GM18873 (cell line): ENCODE data around the gene CLSTN1.

Experiments
- ATAC-seq: cut with Tn5 transposase; IDR thresholded peaks from one replicate; pipeline ENCODE4 v1.9.1; 2021; ENCODE audit warnings: mild to moderate bottlenecking, moderate library complexity, moderate number of reproducible peaks; ENCODE audit not compliant: unreplicated experiment, low FRiP score

Gene CLSTN1

DNA sequence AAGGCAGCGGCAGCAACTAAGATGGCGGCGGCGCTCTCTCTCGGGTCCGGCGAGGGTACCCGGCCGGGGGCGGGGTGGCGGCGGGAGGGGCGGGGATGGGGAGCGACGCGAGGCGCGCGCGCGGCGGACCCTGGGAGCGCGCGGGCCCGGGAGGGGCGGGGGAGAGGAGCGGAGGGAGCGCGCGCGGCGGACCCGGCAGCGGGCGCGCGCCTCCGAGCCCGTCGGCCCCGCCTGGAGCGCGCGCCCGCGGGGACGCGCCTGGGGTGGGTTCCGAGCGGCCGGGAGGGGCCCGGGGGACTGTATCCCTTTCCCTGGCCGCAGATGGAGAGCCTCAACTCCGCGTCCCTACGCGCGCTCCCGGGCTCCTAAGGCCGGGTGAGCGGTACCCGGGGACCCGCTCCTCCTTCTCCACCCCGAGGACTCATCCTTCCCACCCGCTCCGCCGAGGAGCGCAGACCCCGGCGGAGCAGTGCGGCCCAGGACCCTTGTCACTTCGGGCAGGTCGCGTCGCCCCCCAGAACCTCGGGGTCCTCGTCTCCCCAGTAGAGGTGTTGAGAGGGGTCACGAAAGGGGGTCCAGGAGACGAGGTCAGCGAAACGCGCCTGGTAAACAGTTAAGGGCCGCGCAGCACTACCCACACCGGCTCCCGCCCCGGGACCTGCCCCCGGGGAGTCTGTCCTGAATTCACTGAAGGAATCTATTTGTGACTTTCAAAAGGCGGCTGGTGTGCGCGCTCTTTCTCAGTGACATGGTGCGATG lies at the start of gene CLSTN1:
TSS of gene CLSTN1 (minus strand) at position 23 of the 759 bp plus-strand sequence. CDS start 232 bp downstream, outside the sequence.
- no peak for ATAC-seq

DNA sequence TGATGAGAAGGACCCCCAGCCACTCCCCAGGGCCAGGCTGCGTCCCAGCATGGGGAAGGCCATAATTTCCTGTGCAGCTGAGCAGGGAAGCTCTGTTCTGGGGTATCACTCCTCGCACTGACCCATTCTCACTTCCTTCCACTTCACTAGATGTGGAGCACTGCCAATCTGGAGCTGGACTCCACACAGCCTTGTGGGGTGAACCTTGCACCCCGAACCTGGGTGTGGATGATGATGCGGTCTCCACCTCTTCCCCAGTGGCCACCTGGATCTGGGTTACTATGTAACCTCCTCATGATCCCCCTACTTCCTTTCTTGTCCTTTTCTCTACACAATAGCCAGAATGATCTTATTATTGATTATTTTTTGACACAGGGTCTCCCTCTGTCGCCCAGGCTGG lies 49.6 kb upstream of the CLSTN1 start:
- ATAC-seq, result no peak

DNA sequence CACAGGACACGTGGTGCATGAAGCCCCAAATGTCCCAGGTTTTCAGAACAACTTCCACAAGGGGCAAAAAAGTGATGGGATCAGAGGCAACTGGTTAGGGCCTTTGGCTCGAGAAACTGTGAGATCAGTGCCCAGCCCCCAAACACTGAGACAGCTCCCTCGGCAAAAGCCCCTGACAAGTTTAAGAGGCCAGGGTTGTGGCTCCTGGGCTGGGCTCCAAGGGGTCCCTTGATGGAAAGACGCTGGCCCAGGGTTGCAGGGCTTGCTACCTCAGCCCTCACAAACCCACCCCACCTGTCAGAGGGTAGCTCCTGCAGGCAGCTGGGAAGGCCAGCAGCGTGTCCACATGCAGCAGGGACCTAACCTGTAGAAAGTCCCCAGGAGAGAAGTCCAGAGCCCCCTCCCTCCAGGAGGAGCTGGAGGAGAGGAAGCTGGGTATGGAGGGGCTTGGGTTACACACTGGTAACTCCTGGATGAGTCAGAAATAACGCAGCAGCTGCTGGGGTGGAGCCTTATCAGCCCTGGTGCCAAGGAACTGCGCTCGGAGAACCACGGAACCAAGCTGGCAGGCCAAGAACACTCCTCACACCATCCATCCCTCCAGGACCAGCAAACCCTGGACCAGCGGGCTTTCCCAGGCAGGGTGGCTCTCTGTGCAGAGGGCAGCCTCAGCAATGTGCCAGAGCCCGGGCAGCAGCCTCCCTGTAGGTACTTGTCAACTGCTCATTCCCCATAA lies 48.8 kb upstream of the CLSTN1 start:
- ATAC-seq, result no peak

DNA sequence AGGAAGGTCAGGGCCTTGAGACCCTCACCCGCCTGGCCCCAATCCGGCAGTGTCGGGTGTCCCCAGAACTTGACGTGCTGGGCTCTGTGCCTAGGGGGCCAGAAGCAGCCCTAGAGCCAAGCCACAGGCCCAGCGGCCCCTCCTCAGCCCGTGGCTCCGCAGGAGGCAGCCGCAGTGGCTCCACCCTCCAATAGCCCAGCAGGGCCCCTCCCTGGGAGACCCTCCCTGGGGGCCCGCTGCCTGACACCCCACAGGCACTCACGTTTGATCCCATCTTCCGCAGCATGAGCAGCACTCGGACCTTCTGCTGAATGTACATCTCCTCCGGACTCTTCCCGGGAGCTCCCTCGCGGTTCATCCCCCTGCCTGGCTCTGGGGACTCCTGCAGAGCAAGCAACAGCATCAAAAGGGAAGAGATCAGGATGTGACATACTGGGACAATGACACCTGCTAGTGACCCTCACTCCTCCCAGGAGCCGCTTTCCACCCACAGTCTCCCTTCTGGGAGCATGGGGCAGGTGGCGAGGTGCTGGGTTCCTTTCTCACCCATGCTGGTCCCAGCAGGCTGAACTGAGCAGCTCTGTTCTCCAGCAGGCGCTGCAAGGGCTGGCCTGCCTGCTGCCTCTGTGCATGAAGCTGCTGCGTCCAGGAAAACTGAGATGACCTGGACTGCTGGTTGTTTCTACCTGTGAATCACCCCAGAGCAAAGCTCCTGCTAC lies 48.1 kb upstream of the CLSTN1 start:
- no peak for ATAC-seq

DNA sequence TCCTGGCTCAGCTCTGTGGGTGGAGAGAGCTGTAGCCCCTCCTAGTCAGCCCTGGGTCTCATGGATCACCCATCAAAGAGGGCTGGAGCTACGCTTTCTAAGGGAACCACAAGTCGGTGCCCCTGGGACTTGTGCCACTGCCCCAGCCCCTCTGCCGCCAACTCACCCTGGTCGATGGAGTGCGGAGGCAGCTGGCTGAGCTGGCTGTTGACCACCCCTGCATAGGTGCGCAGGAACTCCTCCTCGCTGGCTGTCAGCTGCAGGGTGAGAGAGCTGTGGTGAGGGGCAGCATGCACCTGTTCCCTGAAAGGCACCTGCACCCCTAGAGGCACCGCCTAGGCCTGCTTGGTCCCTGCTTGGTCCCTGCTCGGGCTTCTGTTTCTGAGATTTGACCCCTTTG lies 47.3 kb upstream of the CLSTN1 start:
- no peak for ATAC-seq

DNA sequence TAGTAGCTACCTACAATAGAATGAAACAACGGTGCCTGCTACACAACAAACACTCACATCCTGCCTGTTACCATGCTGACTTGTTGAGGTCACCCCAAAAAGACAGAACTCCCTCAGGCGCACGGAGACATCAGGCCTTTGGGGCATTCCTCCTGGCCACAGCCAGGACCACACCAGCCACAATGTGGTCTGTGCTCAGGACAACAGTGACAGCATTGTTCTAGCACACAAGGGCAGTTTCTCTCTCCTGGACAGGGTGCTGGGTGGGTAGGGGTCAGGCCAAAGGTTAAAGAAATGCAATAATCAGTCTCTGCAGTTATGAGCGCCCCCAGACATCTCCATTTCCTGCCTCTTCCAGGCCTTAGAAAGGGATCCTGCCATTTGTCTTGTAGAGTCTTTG lies 46.8 kb upstream of the CLSTN1 start:
- ATAC-seq, result no peak

DNA sequence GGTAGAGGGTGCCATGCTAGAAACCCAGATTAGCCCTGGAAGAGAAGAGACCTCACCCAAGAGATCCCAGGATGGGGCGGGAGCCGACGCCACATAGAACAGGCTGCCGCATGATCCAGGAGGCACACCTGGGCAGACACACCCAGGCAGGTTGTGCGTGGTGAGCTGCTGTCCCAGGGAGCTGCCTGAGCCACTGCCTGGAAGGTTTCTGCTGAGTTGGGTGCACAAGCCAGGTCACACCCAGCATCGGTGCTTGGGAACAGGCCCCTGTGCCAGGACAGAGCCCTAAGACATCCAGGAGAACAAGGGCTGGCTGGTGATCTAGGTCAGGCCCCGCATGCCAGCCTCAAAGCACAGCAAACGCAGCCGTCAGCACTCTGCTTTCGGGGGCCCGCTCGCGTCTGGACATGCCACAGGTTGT lies 46.1 kb upstream of the CLSTN1 start:
- ATAC-seq, result no peak

DNA sequence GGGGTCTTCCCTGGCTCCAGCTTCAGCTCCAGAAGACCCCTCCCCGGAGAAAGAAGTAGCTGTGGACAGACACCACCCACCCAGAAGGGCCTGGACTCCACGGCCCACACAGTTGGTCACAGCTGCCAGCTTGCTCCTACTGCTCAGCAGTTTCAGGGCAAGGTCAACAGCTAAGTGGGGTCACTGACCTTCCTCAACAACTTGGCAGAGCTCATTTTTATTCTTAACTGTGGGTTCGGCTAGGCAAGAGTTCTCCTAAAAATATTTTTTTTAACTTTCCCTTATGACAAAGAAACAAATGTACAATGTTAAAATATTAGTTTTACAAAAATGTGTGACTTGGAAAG lies 44.5 kb upstream of the CLSTN1 start:
- ATAC-seq, result no peak

DNA sequence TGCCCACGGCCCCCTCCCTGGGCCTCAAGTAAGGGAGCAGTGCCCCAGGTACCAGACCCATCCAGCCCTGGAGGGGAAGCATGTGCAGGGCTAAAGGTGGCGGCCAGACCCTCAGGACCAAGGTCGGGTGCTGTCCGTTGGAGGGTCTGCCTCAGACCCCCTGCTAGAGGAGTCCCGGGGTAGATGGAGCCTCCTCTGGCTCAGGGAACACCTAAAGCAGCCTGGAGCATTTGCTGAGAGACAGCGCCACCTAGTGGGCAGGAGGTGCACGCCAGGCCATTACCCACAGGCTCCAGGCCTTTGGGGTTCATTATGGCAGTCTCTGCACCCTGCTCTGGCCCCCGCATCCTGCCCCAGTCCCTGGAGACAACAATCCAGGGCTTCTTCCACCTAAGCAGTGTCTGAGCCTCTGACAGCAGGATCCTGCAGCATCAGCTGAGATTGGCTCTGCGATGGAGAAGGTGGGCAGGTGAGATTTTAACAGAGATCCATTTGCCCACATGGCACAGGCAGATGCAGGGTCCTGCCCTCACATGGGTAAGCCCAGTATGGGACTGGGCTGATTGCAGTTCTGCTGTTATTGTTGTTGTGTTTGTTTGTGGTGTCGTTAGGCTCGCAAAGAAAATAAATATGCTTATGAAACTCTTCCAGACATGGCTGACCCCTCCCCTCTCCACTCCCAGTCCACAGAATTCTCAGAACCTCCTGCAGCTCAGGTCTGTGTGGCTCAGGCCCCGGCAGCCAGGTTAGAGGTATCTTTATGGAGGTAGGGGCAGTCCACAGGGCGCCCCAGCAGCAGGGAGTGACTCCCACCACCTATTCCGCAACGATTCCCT lies 43.9 kb upstream of the CLSTN1 start:
- peak; percentile 52 for ATAC-seq

DNA sequence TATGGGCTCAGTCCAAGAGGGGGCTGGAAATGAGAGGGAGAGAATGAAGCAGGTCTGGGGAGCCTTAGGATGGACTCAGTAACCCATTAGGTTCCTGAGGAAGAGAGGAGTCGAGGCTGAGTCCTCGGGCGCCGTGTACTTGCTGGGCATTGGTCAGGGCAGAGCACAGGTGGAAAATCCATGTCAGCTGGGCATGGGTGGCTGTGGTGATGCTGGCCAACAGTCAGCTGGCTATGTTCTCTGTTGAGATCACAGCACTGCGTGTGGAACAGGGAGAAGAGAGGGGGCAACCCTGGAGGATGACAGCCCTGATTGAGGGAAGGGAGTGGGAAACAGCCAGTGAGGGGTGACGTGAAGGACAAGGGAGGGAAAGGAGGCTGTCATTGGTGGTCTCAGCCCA lies 43.1 kb upstream of the CLSTN1 start:
- no peak for ATAC-seq

DNA sequence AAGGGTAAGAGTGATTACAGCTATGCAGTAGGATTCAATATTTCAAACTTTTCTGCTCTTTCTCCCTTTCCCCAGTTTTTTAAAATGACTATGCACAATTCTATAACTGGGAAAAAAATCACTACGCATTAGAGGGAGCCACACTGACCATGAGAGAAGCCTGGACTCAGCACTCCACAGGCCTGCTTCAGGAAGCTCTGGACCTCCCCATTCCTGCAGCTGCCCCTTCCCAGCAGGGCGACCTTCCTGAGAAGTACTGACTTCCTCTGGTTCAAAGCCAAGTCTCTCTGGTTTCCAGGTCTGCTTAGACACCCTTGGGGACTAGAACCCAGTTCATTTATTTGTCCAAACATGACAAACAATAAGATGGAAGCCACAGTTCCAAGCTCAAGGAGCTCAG lies 42.0 kb upstream of the CLSTN1 start:
- no peak for ATAC-seq

DNA sequence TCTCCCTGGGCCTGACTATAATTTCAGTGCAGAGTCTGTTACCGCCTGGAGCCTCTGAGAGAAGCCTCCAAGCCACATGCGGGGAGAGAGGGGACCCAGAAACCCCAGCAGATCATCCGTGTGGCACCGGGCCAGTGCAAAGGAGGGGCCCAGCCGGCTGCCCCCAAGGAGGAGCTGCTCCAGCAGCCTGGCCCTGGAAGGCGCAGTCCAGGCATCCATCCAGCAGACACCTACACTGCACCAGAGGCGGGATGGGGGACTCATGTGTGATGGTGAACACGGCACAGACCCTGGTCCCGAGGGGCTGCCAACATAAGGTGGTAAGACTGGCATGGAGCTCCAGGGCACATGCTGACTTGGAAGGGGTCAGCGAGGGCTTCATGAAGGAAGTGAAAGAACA lies 39.6 kb upstream of the CLSTN1 start:
- ATAC-seq, result no peak

DNA sequence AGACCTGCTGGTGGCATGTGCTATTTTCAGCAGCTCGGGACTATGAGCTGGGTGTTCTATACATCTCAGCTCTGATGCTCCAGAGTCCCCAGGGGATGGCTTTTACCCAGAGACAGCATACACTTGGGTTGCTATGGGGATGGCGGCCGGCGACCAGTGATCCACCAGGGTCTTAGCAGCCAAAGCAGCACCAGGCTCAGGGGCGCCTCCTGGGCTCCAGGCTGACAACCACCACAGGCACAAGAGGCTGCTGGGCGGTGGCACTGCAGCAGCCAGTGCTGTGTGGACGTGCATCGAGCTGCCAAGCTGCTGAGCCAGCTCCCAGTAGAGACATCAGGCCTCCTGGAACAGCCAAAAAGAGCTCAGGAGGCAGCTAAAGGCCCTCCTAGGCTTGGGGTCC lies 37.6 kb upstream of the CLSTN1 start:
- no peak for ATAC-seq

DNA sequence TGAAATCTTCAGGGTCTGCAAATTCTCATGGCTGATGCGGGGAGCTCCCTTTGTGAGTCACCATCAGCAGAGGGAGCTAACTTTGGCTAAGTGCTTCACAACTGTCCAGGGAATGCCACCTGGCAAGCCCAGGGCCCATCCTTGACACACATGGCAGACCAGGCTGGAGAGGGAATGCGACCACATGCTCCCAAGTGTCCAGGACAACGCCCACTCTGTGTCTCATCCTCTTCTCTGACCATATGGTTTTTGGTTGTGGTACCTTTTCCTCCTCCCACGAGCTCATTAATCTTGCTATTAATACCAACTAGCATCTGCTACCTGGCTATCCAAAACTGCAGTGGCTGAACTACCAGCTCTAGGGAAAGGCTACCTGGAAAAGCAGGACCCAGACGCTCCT lies 37.1 kb upstream of the CLSTN1 start:
- no peak for ATAC-seq

DNA sequence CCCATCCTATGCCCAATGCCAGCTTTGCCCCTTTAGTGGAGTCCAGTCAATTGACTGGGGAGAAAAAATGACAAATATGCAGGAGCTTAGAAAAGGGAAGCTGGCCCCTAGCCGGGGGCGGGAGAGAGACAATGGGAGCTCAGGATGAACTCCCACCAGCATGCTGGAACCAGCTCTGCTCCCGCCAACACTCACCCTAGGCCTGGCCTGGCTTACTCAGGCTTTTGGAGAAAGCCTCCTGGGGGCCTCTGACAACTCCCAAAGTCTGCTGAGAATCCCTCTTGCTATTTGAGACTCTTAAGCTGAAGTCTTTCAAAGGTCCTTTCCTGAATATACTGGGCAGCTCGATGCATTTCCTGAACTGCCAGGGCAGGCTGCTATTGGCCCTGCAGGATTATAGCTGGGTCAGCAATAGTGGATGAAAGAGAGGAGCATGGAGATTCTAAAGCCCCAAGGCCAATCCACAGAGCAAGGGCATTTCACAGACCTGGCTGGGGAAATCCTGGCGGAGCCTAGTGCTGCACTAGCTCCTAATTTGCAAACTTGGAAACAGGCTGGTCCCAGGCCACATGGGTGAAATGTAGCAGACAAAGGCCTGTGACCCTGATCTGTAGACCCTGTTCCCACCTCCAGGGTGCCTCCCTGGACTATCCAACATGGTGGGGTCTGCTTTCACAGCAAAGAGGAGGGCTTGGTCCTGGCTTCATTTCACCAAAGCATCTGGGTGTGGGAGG lies 35.7 kb upstream of the CLSTN1 start:
- no peak for ATAC-seq

DNA sequence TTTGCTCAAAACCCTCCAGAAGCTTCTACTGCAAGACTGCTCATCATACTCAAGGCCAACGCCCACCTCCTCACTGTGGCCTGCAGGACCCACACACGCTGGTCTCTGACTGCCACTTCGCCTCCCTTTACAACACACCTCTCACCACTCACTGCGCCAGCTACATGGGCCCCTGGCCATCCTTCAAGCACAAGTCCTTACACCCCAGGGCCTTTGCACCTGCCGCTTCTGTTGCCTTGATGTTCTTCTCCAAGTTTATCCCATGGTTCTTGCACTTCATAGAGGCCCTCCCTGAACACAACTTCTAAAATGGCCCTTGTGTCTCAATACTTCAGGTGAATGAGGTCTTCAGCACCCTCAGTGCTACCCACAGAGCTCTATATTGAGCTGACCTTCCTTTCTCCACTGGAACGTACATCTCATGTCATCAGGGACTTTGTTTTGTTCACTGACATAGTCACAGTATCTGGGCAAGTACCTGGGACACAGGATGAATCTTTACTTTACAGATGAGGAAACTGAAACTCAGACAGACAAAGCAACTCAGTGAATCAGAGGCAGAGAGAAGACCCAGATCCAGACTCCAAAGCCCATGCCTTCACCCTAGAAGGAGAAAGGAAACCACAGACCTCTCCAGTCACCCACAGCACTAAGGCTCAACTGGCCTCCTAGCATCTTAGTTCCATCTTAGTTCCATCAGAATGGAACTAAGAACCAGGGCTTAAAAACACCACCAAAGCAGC lies 34.7 kb upstream of the CLSTN1 start:
- no peak for ATAC-seq

DNA sequence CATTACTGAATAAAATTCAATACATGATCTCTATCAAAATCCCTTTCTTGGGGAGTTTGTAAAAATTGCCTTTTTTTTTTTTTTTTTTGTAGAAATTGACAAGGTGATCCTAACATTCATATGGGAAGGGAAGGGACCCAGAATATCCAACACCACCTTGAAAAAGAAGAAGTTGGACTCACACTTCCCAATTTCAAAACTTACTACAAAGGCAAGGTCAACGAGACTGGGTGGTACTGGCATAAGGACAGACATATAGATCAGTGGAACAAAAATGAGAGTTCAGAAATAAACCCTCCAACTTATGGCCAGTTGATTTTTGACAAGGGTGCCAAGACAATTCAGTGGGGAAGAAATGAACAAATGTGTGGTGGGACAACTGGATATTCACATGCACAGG lies 31.4 kb upstream of the CLSTN1 start:
- ATAC-seq, result no peak

DNA sequence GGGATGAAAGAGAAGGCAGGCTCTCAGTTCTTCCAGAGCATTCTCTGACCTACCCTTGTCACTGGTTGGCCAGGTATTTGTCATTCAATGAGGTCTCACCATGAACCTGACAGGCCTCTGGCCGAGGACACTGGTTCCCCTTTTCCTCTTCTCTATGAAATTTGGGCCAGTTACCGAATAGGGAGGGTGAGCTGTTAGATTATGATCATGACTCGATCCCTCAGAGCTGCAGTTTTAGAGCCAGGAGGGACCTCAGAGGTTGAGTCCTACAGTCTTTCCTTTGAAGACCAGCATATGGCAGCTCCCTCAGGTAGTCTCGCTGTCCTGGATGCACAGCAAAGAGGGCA lies 29.5 kb upstream of the CLSTN1 start:
- ATAC-seq, result no peak
